ENCODE data around the gene WWOX. TPM values are rescaled to one million over a fixed set of nuclear protein-coding genes. Genes with fewer than 3 reads are reported as not detected.

Gene WWOX
- total and polyA plus RNA-seq, 2 donors (not counting 3 experiments of a cell fraction or from before 2014, with no cell fraction given): 6.2 to 12.5 TPM

DNA sequence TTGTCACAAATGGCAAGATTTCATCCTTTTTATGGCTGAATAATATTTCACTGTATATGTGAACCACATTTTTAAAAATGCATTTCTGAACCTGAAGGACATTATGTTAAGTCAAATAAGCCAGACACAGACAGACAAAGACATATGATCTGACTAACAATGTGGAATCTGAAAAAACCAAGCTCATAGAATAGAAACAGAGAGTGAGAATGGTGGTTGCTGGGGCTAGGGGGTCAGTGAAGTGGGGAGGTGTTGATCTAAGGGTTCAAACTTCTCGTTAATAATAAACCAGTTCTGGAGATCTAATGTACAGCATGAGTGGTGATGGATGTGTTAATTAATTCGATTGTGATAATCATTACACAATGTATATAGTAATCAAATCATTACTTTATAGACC is 475.1 kb downstream of the WWOX start:
- no peaks in the 10 kb centered on the region for H3K27me3 ChIP-seq (ENCODE audit: control insufficient read depth in 2 of 2, insufficient read depth in 2 of 2, low read length in 2 of 2)
- no peaks in the 10 kb centered on the region for H4K20me1 ChIP-seq (replicated peaks; ENCODE audit: control insufficient read depth, extremely low read depth, insufficient read depth, low read length)
- H3K27ac ChIP-seq (ENCODE audit: insufficient read depth, low read depth, low read length): no peak overlapping the region
- TF ChIP-seq MYC (IDR thresholded peaks at IDR 0.05; ENCODE audit: low read depth, low read length): no peak
- TF ChIP-seq GATA2 (IDR thresholded peaks at IDR 0.05; ENCODE audit: insufficient read depth, insufficient read length, low read depth, low read length): no peak
- TF ChIP-seq POLR2A (IDR thresholded peaks at IDR 0.05; ENCODE audit: low read depth, low read length): no peak
- TF ChIP-seq JUN (IDR thresholded peaks at IDR 0.05; ENCODE audit: borderline replicate concordance, insufficient read depth, insufficient read length, low read depth): no peak
- no peak for TF ChIP-seq POLR2AphosphoS5 (IDR thresholded peaks at IDR 0.05; ENCODE audit: insufficient read depth, low read depth, low read length)
- TF ChIP-seq EZH2 (IDR thresholded peaks at IDR 0.05; ENCODE audit: borderline replicate concordance, low read depth, low read length, severe bottlenecking): no peak
- TF ChIP-seq, protein P1, sequence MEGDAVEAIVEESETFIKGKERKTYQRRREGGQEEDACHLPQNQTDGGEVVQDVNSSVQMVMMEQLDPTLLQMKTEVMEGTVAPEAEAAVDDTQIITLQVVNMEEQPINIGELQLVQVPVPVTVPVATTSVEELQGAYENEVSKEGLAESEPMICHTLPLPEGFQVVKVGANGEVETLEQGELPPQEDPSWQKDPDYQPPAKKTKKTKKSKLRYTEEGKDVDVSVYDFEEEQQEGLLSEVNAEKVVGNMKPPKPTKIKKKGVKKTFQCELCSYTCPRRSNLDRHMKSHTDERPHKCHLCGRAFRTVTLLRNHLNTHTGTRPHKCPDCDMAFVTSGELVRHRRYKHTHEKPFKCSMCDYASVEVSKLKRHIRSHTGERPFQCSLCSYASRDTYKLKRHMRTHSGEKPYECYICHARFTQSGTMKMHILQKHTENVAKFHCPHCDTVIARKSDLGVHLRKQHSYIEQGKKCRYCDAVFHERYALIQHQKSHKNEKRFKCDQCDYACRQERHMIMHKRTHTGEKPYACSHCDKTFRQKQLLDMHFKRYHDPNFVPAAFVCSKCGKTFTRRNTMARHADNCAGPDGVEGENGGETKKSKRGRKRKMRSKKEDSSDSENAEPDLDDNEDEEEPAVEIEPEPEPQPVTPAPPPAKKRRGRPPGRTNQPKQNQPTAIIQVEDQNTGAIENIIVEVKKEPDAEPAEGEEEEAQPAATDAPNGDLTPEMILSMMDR (IDR thresholded peaks at IDR 0.05; ENCODE audit: extremely low read depth in 1 of 2, insufficient read depth in 1 of 2, low read depth in 1 of 2, low read length in 2 of 2): no peak
- TF ChIP-seq, protein P2, sequence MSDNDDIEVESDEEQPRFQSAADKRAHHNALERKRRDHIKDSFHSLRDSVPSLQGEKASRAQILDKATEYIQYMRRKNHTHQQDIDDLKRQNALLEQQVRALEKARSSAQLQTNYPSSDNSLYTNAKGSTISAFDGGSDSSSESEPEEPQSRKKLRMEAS (IDR thresholded peaks at IDR 0.05; ENCODE audit: insufficient read depth, insufficient read length): no peak
- no peak for TF ChIP-seq FOS (IDR thresholded peaks at IDR 0.05; ENCODE audit: borderline replicate concordance, insufficient read depth, low read length)
- DNase-seq (ENCODE audit: low read depth, low spot score) (no peak), FAIRE-seq (no peak)
- dilution Hi-C loops (cut with MboI; ENCODE audit: extremely low pct_ligation_motif_present, low sequenced_read_pairs): no loop called here
- no peak overlapping the region for H3K4me3 ChIP-seq (replicated peaks in 1 of 3; ENCODE audit: insufficient read depth in 1 of 3, low read depth in 1 of 3, low read length in 3 of 3)
- BruUV-seq (replicated peaks): no TSS peak
- peaks cover 3% of the 10 kb centered on the region for H3K9me3 ChIP-seq (replicated peaks; ENCODE audit: control insufficient read depth, insufficient read depth, low read length)
- no peaks in the 10 kb centered on the region for H3K79me2 ChIP-seq (ENCODE audit: control insufficient read depth, insufficient read depth, low read length)
- no peaks in the 10 kb centered on the region for H3K36me3 ChIP-seq (ENCODE audit: control insufficient read depth in 2 of 2, extremely low read depth in 1 of 2, insufficient read depth in 2 of 2, low read length in 2 of 2)
- ChIA-PET POLR2A (no interaction called here), CTCF (no interaction called here)
- no peaks in the 10 kb centered on the region for H3K9me1 ChIP-seq (replicated peaks; ENCODE audit: control insufficient read depth, extremely low read depth, insufficient read depth, low read length)
- H3K9ac ChIP-seq (replicated peaks; ENCODE audit: extremely low read depth, insufficient read depth, low read length): no peak overlapping the region
- no peak overlapping the region for H2AFZ ChIP-seq (ENCODE audit: low read depth, low read length)
- no peak overlapping the region for H3K4me2 ChIP-seq (ENCODE audit: insufficient read depth, low read length)
- intact Hi-C loops (cut with micrococcal nuclease): no loop called here
- no peaks in the 10 kb centered on the region for H3K4me1 ChIP-seq (ENCODE audit: control insufficient read depth, extremely low read depth, insufficient read depth, low read length)
